K562 (cell line): ENCODE results near the gene DCAF12. TPM values are rescaled to one million over a fixed set of nuclear protein-coding genes. Genes with fewer than 3 reads are reported as not detected.

Experiments
- ATAC-seq: fragments of 200-7000 bp; cut with Tn5 transposase; 3 replicates; pipeline ENCODE4 v1.9.1; 2020; ENCODE audit warnings: moderate library complexity
- BruUV-seq: library from RNA; stranded (reverse); fragments of 400-500 nt; replicated peaks from 2 replicates; lab custom pipeline; 2021; lab: Mats Ljungman, UMichigan
- CTCF ChIA-PET: fragments of 300-600 bp; formaldehyde crosslinking; extraction: SDS; loops from one replicate; lab custom pipeline; 2021; ENCODE audit warnings: low intra/inter-chr PET ratio; lab: Yijun Ruan, JAX
- POLR2A ChIA-PET: fragments of 300-600, 350-650 bp; sonication (Branson Sonifier 250); formaldehyde crosslinking; extraction: SDS; loops from one replicate; lab custom pipeline; 2021; ENCODE audit warnings: antibody characterized with exemption, inconsistent platforms; lab: Yijun Ruan, JAX
- DNase-seq, 4 experiments: peaks; one replicate each; pipeline versions ENCODE4 v3.0.0 to v3.0.0-alpha.2; 2011 to 2018; ENCODE audit warnings: low spot score in 3 of 4, mixed read lengths in 3 of 4; ENCODE audit errors: extremely low read depth in 1 of 4
- FAIRE-seq: peaks from 2 replicates; lab custom pipeline; 2011; peaks lifted over from hg19 to GRCh38; lab: Jason Lieb, UNC
- H2AFZ ChIP-seq: 2 replicates; pipeline ENCODE4 v1.6.0; 2011; ENCODE audit warnings: low read depth, low read length, control low read depth, inconsistent platforms
- H3K27ac ChIP-seq: fragments of 200-600 bp; 3 replicates; pipeline ENCODE4 v1.8.0; 2011; ENCODE audit warnings: low read depth, mild to moderate bottlenecking, control low read depth, inconsistent platforms, low read length, moderate library complexity, mixed read lengths; ENCODE audit errors: extremely low read depth
- H3K27me3 ChIP-seq, 2 experiments: fragments of 300-600 bp in 1 of 2; 2 replicates in 1 of 2; 3 replicates in 1 of 2; pipeline versions ENCODE4 v1.6.0 to v1.8.0; 2011; ENCODE audit warnings: inconsistent platforms in 2 of 2, low read length in 2 of 2, mild to moderate bottlenecking in 1 of 2, mixed read lengths in 1 of 2, moderate library complexity in 1 of 2; ENCODE audit not compliant: control insufficient read depth in 2 of 2, insufficient read depth in 2 of 2
- H3K36me3 ChIP-seq: fragments of 300-600 bp; 3 replicates; pipeline ENCODE4 v1.8.0; 2011; ENCODE audit warnings: mild to moderate bottlenecking, low read length, inconsistent platforms; ENCODE audit not compliant: control insufficient read depth, insufficient read depth
- H3K4me1 ChIP-seq, 2 experiments: fragments of 200-600 bp in 1 of 2; replicated peaks in 1 of 2; 2 replicates in 1 of 2; 3 replicates in 1 of 2; pipeline versions ENCODE4 v1.5.1 to v1.8.0; 2011; ENCODE audit warnings: inconsistent platforms in 2 of 2, low read length in 2 of 2, mild to moderate bottlenecking in 1 of 2, mixed read lengths in 1 of 2, moderate library complexity in 1 of 2; ENCODE audit not compliant: control insufficient read depth in 2 of 2, insufficient read depth in 2 of 2
- H3K4me2 ChIP-seq: 2 replicates; pipeline ENCODE4 v1.6.1; 2011; ENCODE audit warnings: low read length, control low read depth, inconsistent platforms, mixed read lengths; ENCODE audit not compliant: insufficient read depth
- H3K4me3 ChIP-seq: fragments of 200-600 bp; sonication (generic), shearing (Covaris generic); 2 replicates; pipeline ENCODE4 v1.5.1; 2016; ENCODE audit warnings: control low read depth, inconsistent platforms
- H3K79me2 ChIP-seq: fragments of 200-600 bp; 3 replicates; pipeline ENCODE4 v1.8.0; 2011; ENCODE audit warnings: low read length, inconsistent platforms; ENCODE audit not compliant: control insufficient read depth, insufficient read depth
- H3K9ac ChIP-seq, 2 experiments: 2 replicates each; pipeline versions ENCODE4 v1.6.0 to v1.6.1; 2011; ENCODE audit warnings: low read depth in 2 of 2, low read length in 2 of 2, control low read depth in 1 of 2, inconsistent platforms in 1 of 2, mild to moderate bottlenecking in 1 of 2, mixed read lengths in 1 of 2; ENCODE audit not compliant: insufficient read depth in 1 of 2
- H3K9me1 ChIP-seq: one replicate; pipeline ENCODE4 v1.6.0; 2011; ENCODE audit warnings: inconsistent platforms, mild to moderate bottlenecking, low read length, moderate library complexity; ENCODE audit not compliant: control insufficient read depth, insufficient read depth
- H3K9me3 ChIP-seq: replicated peaks from 2 replicates; pipeline ENCODE4 v1.5.1; 2011; ENCODE audit warnings: low read depth, low read length, inconsistent platforms; ENCODE audit not compliant: control insufficient read depth, insufficient read depth
- H4K20me1 ChIP-seq: replicated peaks from 2 replicates; pipeline ENCODE4 v1.6.1; 2011; ENCODE audit warnings: low read length, inconsistent platforms, mixed read lengths; ENCODE audit not compliant: control insufficient read depth, insufficient read depth
- ESRRA ChIP-seq: fragments of 450-650 bp; IDR thresholded peaks from 2 replicates; pipeline ENCODE4 v1.6.1; 2014; ENCODE audit warnings: low read depth, mild to moderate bottlenecking, moderate library complexity, borderline replicate concordance
- FOXA3 ChIP-seq, 2 experiments: fragments of 450-650 bp in 1 of 2; sonication (generic) in 1 of 2; formaldehyde crosslinking; IDR thresholded peaks in 1 of 2; conservative IDR thresholded peaks in 1 of 2; 2 replicates each; pipeline versions ENCODE4 v1.4.0 to v1.8.0; 2020 to 2022; ENCODE audit warnings: mild to moderate bottlenecking in 2 of 2, missing genetic modification reagents in 1 of 2
- PHB2 ChIP-seq: fragments of 450-650 bp; IDR thresholded peaks from 2 replicates; pipeline ENCODE4 v1.6.1; 2017; ENCODE audit warnings: low read depth
- TAF7 ChIP-seq: fragments of 450-650 bp; IDR thresholded peaks from 2 replicates; pipeline ENCODE4 v1.6.1; 2016; ENCODE audit warnings: missing genetic modification characterization, missing compliant biosample characterization
- ZNF217 ChIP-seq: sonication (generic); formaldehyde crosslinking; IDR thresholded peaks from 2 replicates; pipeline ENCODE4 v1.8.0; 2022; ENCODE audit warnings: mild to moderate bottlenecking, missing genetic modification reagents
- ZNF589 ChIP-seq: fragments of 200-800 bp; sonication (Bioruptor generic); IDR thresholded peaks from 2 replicates; pipeline ENCODE4 v1.6.1; 2016; ENCODE audit warnings: low read depth, missing genetic modification characterization, missing compliant biosample characterization
- WGBS: fragments of 100-300 bp; shearing (Covaris generic); methylation state at CpG from one replicate; pipeline ENCODE4 v1.1.6; 2016; ENCODE audit warnings: low coverage, mixed read lengths; ENCODE audit not compliant: insufficient coverage; ENCODE audit errors: missing lambda C conversion rate; 5-methylcytosine and 5-hydroxymethylcytosine counted together
- in situ Hi-C: fragments of 300-500 bp; cut with MboI; formaldehyde crosslinking; loops from 4 replicates; pipeline ENCODE4 v1.15.0; 2018; ENCODE audit warnings: inconsistent platforms, mixed read lengths
- intact Hi-C: fragments of 100-400 bp; cut with micrococcal nuclease; formaldehyde crosslinking; loops from 2 replicates; pipeline ENCODE4 v1.14.2; 2022
- polyA plus RNA-seq, 8 experiments: library from polyadenylated mRNA; depleted of rRNA in 4 of 8; stranded (reverse) in 5 of 8; unstranded in 3 of 8; fragments of >200 nt; fragmentation: Nextera tagmentation in 2 of 8; fragmentation: Illumina TruSeq in 1 of 8; extraction: Ambion mirVana in 2 of 8; extraction: Trizol in 1 of 8; gene quantifications; 2 replicates each; pipeline versions ENCODE4 v1.2.1 to v1.2.3, GENCODE V29; 2011 to 2014; ENCODE audit warnings: inconsistent platforms in 1 of 8, missing spikeins in 1 of 8
- total RNA-seq, 7 experiments: library from RNA; depleted of rRNA in 6 of 7; stranded (reverse); fragments of >200 nt in 6 of 7; fragmentation: Illumina TruSeq in 2 of 7; extraction: Trizol in 2 of 7; gene quantifications; 2 replicates each; pipeline versions ENCODE4 v1.2.1 to v1.2.3, GENCODE V29; 2011 to 2021; ENCODE audit warnings: low replicate concordance in 1 of 7
- TF ChIP-seq, protein P1 (sequence below): fragments of 450-650 bp; IDR thresholded peaks from 2 replicates; pipeline ENCODE4 v1.6.1; 2017; ENCODE audit warnings: antibody characterized with exemption, mild to moderate bottlenecking
- TF ChIP-seq, protein P2 (sequence below): sonication (generic); formaldehyde crosslinking; IDR thresholded peaks from 2 replicates; pipeline ENCODE4 v1.8.1; 2023; ENCODE audit warnings: mild to moderate bottlenecking, missing genetic modification reagents
- TF ChIP-seq, protein P3 (sequence below), 2 experiments: fragments of 450-650 bp; IDR thresholded peaks; 2 replicates each; pipeline ENCODE4 v1.6.1; 2018; ENCODE audit warnings: mild to moderate bottlenecking in 2 of 2, low read depth in 1 of 2; ENCODE audit not compliant: partially characterized antibody in 2 of 2
- TF ChIP-seq, protein P4 (sequence below): sonication (generic); formaldehyde crosslinking; IDR thresholded peaks from 2 replicates; pipeline ENCODE4 v1.5.0; 2020; ENCODE audit warnings: missing genetic modification reagents

Gene DCAF12
- total and polyA plus RNA-seq, 9 of the 15 experiments (the other 6 are each of a cell fraction or from before 2014, with no cell fraction given), result 10.9 to 59.6 (median 30.8) TPM

DNA sequence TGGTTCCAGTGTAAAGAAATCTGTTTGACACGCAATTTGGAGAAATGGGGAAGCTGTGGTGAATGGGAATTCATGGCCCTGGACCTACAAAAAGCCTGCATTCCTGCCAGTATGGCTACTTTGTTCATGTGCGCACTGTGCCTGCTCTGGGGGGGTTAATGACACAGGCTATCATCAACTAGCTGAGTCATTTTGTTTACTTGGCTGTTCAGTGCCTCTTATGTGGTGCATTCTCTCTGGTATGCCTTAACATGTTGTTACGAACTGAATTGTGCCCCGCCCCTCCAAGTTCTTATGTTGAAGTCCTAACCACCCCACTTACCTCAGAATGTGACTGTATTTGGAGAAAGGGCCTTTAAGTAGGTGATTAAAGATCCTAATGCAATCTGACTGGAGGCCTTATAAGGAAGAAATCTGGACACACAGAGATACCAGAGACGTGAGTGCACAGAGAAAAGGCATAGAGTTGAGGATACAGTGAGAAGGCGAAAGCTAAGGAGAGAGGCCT, 31.9 kb upstream of the DCAF12 start:
- no TSS peak for BruUV-seq
- FAIRE-seq (peak; percentile 93), ATAC-seq (peak; percentile 95), DNase-seq (peak; percentile 64 to 73 (median 68))
- no peaks in the 10 kb centered on the region for H3K27me3 ChIP-seq
- no peaks in the 10 kb centered on the region for H3K36me3 ChIP-seq
- 22% methylated on average over 6 of the region's 6 CpGs for WGBS
- in situ Hi-C loops, result no loop called here
- peak overlapping the region; percentile 36 to 62; a peak in 3 of 4 replicates for H3K9ac ChIP-seq
- H3K4me2 ChIP-seq, result peak overlapping the region; percentile 51
- H3K79me2 ChIP-seq, result no peaks in the 10 kb centered on the region
- POLR2A ChIA-PET, result interaction anchor here (0.7 to 2.9 kb wide), 7 partner anchors 9 to 683 kb away, joined by 3 to 22 read pairs (median 3); partner anchors contain the start of gene UBAP1
- H3K9me3 ChIP-seq, result no peaks in the 10 kb centered on the region
- no peaks in the 10 kb centered on the region for H4K20me1 ChIP-seq
- no peak overlapping the region for H3K4me3 ChIP-seq
- H3K4me1 ChIP-seq, result peaks cover 0 to 21% of the 10 kb centered on the region in 2 experiments; a peak in 4 of 5 replicates
- H3K27ac ChIP-seq, result peak overlapping the region; percentile 73
- H3K9me1 ChIP-seq, result no peaks in the 10 kb centered on the region
- intact Hi-C loops, result no loop called here
- peak overlapping the region; percentile 82 for H2AFZ ChIP-seq
- CTCF ChIA-PET, result no interaction called here
- TF ChIP-seq, protein P1, sequence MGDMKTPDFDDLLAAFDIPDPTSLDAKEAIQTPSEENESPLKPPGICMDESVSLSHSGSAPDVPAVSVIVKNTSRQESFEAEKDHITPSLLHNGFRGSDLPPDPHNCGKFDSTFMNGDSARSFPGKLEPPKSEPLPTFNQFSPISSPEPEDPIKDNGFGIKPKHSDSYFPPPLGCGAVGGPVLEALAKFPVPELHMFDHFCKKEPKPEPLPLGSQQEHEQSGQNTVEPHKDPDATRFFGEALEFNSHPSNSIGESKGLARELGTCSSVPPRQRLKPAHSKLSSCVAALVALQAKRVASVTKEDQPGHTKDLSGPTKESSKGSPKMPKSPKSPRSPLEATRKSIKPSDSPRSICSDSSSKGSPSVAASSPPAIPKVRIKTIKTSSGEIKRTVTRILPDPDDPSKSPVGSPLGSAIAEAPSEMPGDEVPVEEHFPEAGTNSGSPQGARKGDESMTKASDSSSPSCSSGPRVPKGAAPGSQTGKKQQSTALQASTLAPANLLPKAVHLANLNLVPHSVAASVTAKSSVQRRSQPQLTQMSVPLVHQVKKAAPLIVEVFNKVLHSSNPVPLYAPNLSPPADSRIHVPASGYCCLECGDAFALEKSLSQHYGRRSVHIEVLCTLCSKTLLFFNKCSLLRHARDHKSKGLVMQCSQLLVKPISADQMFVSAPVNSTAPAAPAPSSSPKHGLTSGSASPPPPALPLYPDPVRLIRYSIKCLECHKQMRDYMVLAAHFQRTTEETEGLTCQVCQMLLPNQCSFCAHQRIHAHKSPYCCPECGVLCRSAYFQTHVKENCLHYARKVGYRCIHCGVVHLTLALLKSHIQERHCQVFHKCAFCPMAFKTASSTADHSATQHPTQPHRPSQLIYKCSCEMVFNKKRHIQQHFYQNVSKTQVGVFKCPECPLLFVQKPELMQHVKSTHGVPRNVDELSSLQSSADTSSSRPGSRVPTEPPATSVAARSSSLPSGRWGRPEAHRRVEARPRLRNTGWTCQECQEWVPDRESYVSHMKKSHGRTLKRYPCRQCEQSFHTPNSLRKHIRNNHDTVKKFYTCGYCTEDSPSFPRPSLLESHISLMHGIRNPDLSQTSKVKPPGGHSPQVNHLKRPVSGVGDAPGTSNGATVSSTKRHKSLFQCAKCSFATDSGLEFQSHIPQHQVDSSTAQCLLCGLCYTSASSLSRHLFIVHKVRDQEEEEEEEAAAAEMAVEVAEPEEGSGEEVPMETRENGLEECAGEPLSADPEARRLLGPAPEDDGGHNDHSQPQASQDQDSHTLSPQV, result peak; percentile 90
- TF ChIP-seq TAF7 (tag) (no peak), FOXA3 (CRISPR knock-in tag; conservative IDR thresholded peaks at IDR 0.05 in 1 of 2, IDR thresholded peaks at IDR 0.05 in 1 of 2) (peak; percentile 93 to 95), ESRRA (peak; percentile 36; the same call in 1 of the 2 replicates), ZNF589 (CRISPR knock-in tag) (peak; percentile 47; the same call in 1 of the 2 replicates), ZNF217 (CRISPR knock-in tag) (no peak), PHB2 (no peak)
- TF ChIP-seq, protein P2, sequence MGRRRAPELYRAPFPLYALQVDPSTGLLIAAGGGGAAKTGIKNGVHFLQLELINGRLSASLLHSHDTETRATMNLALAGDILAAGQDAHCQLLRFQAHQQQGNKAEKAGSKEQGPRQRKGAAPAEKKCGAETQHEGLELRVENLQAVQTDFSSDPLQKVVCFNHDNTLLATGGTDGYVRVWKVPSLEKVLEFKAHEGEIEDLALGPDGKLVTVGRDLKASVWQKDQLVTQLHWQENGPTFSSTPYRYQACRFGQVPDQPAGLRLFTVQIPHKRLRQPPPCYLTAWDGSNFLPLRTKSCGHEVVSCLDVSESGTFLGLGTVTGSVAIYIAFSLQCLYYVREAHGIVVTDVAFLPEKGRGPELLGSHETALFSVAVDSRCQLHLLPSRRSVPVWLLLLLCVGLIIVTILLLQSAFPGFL (CRISPR knock-in tag), result no peak
- TF ChIP-seq, protein P3, sequence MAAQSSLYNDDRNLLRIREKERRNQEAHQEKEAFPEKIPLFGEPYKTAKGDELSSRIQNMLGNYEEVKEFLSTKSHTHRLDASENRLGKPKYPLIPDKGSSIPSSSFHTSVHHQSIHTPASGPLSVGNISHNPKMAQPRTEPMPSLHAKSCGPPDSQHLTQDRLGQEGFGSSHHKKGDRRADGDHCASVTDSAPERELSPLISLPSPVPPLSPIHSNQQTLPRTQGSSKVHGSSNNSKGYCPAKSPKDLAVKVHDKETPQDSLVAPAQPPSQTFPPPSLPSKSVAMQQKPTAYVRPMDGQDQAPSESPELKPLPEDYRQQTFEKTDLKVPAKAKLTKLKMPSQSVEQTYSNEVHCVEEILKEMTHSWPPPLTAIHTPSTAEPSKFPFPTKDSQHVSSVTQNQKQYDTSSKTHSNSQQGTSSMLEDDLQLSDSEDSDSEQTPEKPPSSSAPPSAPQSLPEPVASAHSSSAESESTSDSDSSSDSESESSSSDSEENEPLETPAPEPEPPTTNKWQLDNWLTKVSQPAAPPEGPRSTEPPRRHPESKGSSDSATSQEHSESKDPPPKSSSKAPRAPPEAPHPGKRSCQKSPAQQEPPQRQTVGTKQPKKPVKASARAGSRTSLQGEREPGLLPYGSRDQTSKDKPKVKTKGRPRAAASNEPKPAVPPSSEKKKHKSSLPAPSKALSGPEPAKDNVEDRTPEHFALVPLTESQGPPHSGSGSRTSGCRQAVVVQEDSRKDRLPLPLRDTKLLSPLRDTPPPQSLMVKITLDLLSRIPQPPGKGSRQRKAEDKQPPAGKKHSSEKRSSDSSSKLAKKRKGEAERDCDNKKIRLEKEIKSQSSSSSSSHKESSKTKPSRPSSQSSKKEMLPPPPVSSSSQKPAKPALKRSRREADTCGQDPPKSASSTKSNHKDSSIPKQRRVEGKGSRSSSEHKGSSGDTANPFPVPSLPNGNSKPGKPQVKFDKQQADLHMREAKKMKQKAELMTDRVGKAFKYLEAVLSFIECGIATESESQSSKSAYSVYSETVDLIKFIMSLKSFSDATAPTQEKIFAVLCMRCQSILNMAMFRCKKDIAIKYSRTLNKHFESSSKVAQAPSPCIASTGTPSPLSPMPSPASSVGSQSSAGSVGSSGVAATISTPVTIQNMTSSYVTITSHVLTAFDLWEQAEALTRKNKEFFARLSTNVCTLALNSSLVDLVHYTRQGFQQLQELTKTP (IDR thresholded peaks at IDR 0.05; ENCODE audit: low read depth in 1 of 2, partially characterized antibody in 2 of 2), result peak in 1 of 2 experiments; percentile 18
- TF ChIP-seq, protein P4, sequence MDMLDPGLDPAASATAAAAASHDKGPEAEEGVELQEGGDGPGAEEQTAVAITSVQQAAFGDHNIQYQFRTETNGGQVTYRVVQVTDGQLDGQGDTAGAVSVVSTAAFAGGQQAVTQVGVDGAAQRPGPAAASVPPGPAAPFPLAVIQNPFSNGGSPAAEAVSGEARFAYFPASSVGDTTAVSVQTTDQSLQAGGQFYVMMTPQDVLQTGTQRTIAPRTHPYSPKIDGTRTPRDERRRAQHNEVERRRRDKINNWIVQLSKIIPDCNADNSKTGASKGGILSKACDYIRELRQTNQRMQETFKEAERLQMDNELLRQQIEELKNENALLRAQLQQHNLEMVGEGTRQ, result no peak
